ENCODE data around the gene DYNC2H1. TPM values are rescaled to one million over a fixed set of nuclear protein-coding genes. Genes with fewer than 3 reads are reported as not detected.
A peak's percentile ranks its signal among the peaks of the same experiment; 100 is the strongest.
"Not testable (repeated sequence)": the region's sequence is repeated elsewhere in the genome, so short reads cannot be mapped to it uniquely, and the experiment has no call there.

The DYNC2H1 gene
- total and polyA plus RNA-seq, 7 donors: 0.79 to 2.3 (median 1.3) TPM

- no peaks in the 10 kb centered on the region for H3K36me3 ChIP-seq (ENCODE audit: insufficient read depth in 1 of 2, low read depth in 1 of 2)
- no peaks in the 10 kb centered on the region for H3K27me3 ChIP-seq (ENCODE audit: insufficient read depth in 3 of 3, low read length in 2 of 3)
- peak overlapping the region; percentile 69 for H3K4me3 ChIP-seq
- no peak for TF ChIP-seq CTCF (IDR thresholded peaks at IDR 0.05)
- H3K9me3 ChIP-seq: no peaks in the 10 kb centered on the region
- intact Hi-C loops (cut with DNase I): no loop called here
- H3K4me1 ChIP-seq: no peaks in the 10 kb centered on the region
- DNase-seq (no peak), ATAC-seq (no peak)
- H3K27ac ChIP-seq: no peak overlapping the region
Observed at GRCh38 chr11:103110391-103110790, 1.2 kb downstream of the DYNC2H1 start.

- Histone ChIP-seq H3K27me3 (ENCODE audit: insufficient read depth in 3 of 3, low read length in 2 of 3) (no peaks in the 10 kb centered on the region), H3K4me3 (no peak overlapping the region), H3K4me1 (no peaks in the 10 kb centered on the region), H3K9me3 (no peaks in the 10 kb centered on the region), H3K36me3 (ENCODE audit: insufficient read depth in 1 of 2, low read depth in 1 of 2) (no peaks in the 10 kb centered on the region), H3K27ac (no peak overlapping the region)
- 89 to 91% (median 90%) methylated on average over 5 of the region's 5 CpGs for WGBS, 3 donors
- TF ChIP-seq CTCF (IDR thresholded peaks at IDR 0.05): no peak
- DNase-seq: no peak
- intact Hi-C loops (cut with DNase I): no loop called here
- ATAC-seq: no peak
Observed at GRCh38 chr11:103111400-103111799, 2.2 kb downstream of the DYNC2H1 start.

- Histone ChIP-seq H3K36me3 (ENCODE audit: insufficient read depth in 1 of 2, low read depth in 1 of 2) (no peaks in the 10 kb centered on the region), H3K9me3 (no peaks in the 10 kb centered on the region), H3K27ac (no peak overlapping the region), H3K4me1 (no peaks in the 10 kb centered on the region), H3K27me3 (ENCODE audit: insufficient read depth in 3 of 3, low read length in 2 of 3) (no peaks in the 10 kb centered on the region), H3K4me3 (no peak overlapping the region)
- intact Hi-C loops (cut with DNase I): no loop called here
- DNase-seq: no peak
- no peak for TF ChIP-seq CTCF (IDR thresholded peaks at IDR 0.05)
- no peak for ATAC-seq
- WGBS, 3 donors: 71 to 75% (median 74%) methylated on average over 1 of the region's 1 CpG
Observed at GRCh38 chr11:103112364-103112763, 3.1 kb downstream of the DYNC2H1 start.

DNA sequence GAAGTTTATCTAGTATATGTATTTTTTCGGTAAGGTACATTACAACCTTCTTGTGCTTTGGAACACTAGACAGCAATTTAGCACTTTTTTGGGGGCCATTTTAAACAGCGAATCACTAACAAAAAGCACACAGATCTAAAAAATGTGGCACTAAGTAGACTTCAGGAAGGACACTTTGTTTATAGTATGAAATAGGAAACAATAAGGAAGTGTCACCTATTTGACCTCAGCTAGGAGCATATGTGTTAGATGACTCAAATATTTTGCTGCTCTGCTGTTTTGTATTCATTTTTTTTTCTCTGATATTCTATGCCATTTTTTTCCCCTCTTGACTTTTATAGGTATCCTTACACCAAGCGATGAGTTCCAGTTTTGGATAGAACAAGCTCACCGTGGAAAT is 5.6 kb downstream of the DYNC2H1 start:
- TF ChIP-seq CTCF (IDR thresholded peaks at IDR 0.05): no peak
- 89 to 97% (median 92%) methylated on average over 4 of the region's 4 CpGs for WGBS, 3 donors

GRCh38 chr11:103125462-103125861 is 16.2 kb downstream of the DYNC2H1 start:
- H3K27ac ChIP-seq: no peak overlapping the region
- intact Hi-C loops (cut with DNase I): no loop called here
- H3K27me3 ChIP-seq (ENCODE audit: insufficient read depth in 3 of 3, low read length in 2 of 3): no peaks in the 10 kb centered on the region
- ATAC-seq (no peak), DNase-seq (no peak)
- no peak for TF ChIP-seq CTCF (IDR thresholded peaks at IDR 0.05)
- H3K4me1 ChIP-seq: no peaks in the 10 kb centered on the region
- H3K4me3 ChIP-seq: no peak overlapping the region
- peaks cover 0 to 12% of the 10 kb centered on the region in 2 donors for H3K36me3 ChIP-seq (ENCODE audit: insufficient read depth in 1 of 2, low read depth in 1 of 2)
- no peaks in the 10 kb centered on the region for H3K9me3 ChIP-seq

More for the DNA sequence above, 5.6 kb downstream of the DYNC2H1 start:
- Histone ChIP-seq H3K4me3 (no peak overlapping the region), H3K9me3 (no peaks in the 10 kb centered on the region), H3K4me1 (no peaks in the 10 kb centered on the region), H3K36me3 (ENCODE audit: insufficient read depth in 1 of 2, low read depth in 1 of 2) (no peaks in the 10 kb centered on the region), H3K27ac (no peak overlapping the region), H3K27me3 (ENCODE audit: insufficient read depth in 3 of 3, low read length in 2 of 3) (no peaks in the 10 kb centered on the region)
- intact Hi-C loops (cut with DNase I): no loop called here
- DNase-seq: no peak
- no peak for ATAC-seq

DNA sequence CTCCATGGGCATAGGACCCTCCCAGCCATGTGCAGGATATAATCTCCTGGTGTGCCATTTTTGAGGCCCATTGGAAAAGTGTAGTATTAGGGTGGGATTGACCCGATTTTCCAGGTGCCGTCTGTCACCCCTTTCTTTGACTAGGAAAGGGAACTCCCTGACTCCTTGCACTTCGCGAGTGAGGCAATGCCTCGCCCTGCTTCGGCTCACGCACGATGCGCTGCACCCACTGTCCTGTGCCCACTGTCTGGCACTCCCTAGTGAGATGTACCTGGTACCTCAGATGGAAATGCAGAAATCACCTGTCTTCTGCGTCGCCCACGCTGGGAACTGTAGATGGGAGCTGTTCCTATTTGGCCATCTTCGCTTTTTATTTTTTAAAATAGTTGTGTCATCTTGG is 32.8 kb downstream of the DYNC2H1 start:
- ATAC-seq; H3K27ac ChIP-seq; H3K4me3 ChIP-seq; intact Hi-C loops (cut with DNase I); DNase-seq; H3K9me3 ChIP-seq; H3K27me3 ChIP-seq (ENCODE audit: insufficient read depth in 3 of 3, low read length in 2 of 3); H3K36me3 ChIP-seq (ENCODE audit: insufficient read depth in 1 of 2, low read depth in 1 of 2); H3K4me1 ChIP-seq: not testable (repeated sequence)
- WGBS, 3 donors: 95 to 98% (median 98%) methylated on average over 13 of the region's 13 CpGs

Measured in psoas muscle (tissue), 8 donors.